HEK293 (cell line): ENCODE data around the gene HGS.
A peak's percentile ranks its signal among the peaks of the same experiment; 100 is the strongest.

ENCODE experiments used
- BCL11A ChIP-seq: fragments of 450-650 bp; formaldehyde crosslinking; IDR thresholded peaks from 2 replicates; pipeline ENCODE4 v1.5.1; 2016; ENCODE audit warnings: low read depth, missing biosample characterization, missing genetic modification characterization
- IKZF3 ChIP-seq: fragments of 450-650 bp; IDR thresholded peaks from 2 replicates; pipeline ENCODE4 v1.5.0; 2018; ENCODE audit warnings: missing biosample characterization, mild to moderate bottlenecking, missing genetic modification characterization, moderate library complexity
- KLF16 ChIP-seq: fragments of 450-650 bp; formaldehyde crosslinking; IDR thresholded peaks from 2 replicates; pipeline ENCODE4 v1.5.1; 2017; ENCODE audit warnings: missing biosample characterization, missing genetic modification characterization
- MEIS1 ChIP-seq: sonication (generic); formaldehyde crosslinking; IDR thresholded peaks from 2 replicates; pipeline ENCODE4 v1.8.1; 2022; ENCODE audit warnings: missing genetic modification reagents, mild to moderate bottlenecking, borderline replicate concordance
- MYNN ChIP-seq: fragments of 450-650 bp; formaldehyde crosslinking; IDR thresholded peaks from 2 replicates; pipeline ENCODE4 v1.5.1; 2016; ENCODE audit warnings: missing biosample characterization, missing genetic modification characterization, borderline replicate concordance
- OSR2 ChIP-seq: fragments of 450-650 bp; formaldehyde crosslinking; IDR thresholded peaks from 2 replicates; pipeline ENCODE4 v1.5.1; 2016; ENCODE audit warnings: missing biosample characterization, missing genetic modification characterization
- SP7 ChIP-seq: fragments of 450-650 bp; formaldehyde crosslinking; IDR thresholded peaks from 2 replicates; pipeline ENCODE4 v1.5.1; 2016; ENCODE audit warnings: missing biosample characterization, missing genetic modification characterization
- ZBTB17 ChIP-seq: fragments of 450-650 bp; formaldehyde crosslinking; IDR thresholded peaks from 2 replicates; pipeline ENCODE4 v1.5.1; 2016; ENCODE audit warnings: missing biosample characterization, missing genetic modification characterization
- ZBTB21 ChIP-seq: fragments of 450-650 bp; formaldehyde crosslinking; IDR thresholded peaks from 2 replicates; pipeline ENCODE4 v1.5.1; 2017; ENCODE audit warnings: missing biosample characterization, missing genetic modification characterization
- ZBTB48 ChIP-seq: fragments of 450-650 bp; formaldehyde crosslinking; IDR thresholded peaks from 2 replicates; pipeline ENCODE4 v1.5.1; 2016; ENCODE audit warnings: missing biosample characterization, missing genetic modification characterization
- ZBTB7A ChIP-seq: fragments of 450-650 bp; formaldehyde crosslinking; IDR thresholded peaks from 2 replicates; pipeline ENCODE4 v1.5.1; 2016; ENCODE audit warnings: low read depth, missing biosample characterization, missing genetic modification characterization
- ZFP69B ChIP-seq: fragments of 450-650 bp; formaldehyde crosslinking; IDR thresholded peaks from 2 replicates; pipeline ENCODE4 v1.5.1; 2016; ENCODE audit warnings: missing biosample characterization, missing genetic modification characterization
- ZNF10 ChIP-seq: fragments of 450-650 bp; formaldehyde crosslinking; IDR thresholded peaks from 2 replicates; pipeline ENCODE4 v1.5.1; 2017; ENCODE audit warnings: missing biosample characterization, missing genetic modification characterization
- ZNF184 ChIP-seq: fragments of 450-650 bp; IDR thresholded peaks from 2 replicates; pipeline ENCODE4 v1.5.1; 2018; ENCODE audit warnings: missing biosample characterization, mild to moderate bottlenecking, missing genetic modification characterization
- ZNF19 ChIP-seq: fragments of 450-650 bp; formaldehyde crosslinking; IDR thresholded peaks from 2 replicates; pipeline ENCODE4; 2016; ENCODE audit warnings: missing biosample characterization, missing genetic modification characterization, low read depth
- ZNF341 ChIP-seq: fragments of 450-650 bp; formaldehyde crosslinking; IDR thresholded peaks from 2 replicates; pipeline ENCODE4; 2016; ENCODE audit warnings: low read depth, missing biosample characterization, missing genetic modification characterization
- ZNF423 ChIP-seq: fragments of 450-650 bp; formaldehyde crosslinking; IDR thresholded peaks from 2 replicates; pipeline ENCODE4 v1.5.1; 2016; ENCODE audit warnings: missing biosample characterization, missing genetic modification characterization
- ZNF529 ChIP-seq: fragments of 450-650 bp; formaldehyde crosslinking; IDR thresholded peaks from 2 replicates; pipeline ENCODE4 v1.5.1; 2017; ENCODE audit warnings: missing genetic modification characterization, missing biosample characterization; ENCODE audit not compliant: insufficient replicate concordance
- ZNF530 ChIP-seq: fragments of 450-650 bp; formaldehyde crosslinking; IDR thresholded peaks from 2 replicates; pipeline ENCODE4 v1.5.1; 2016; ENCODE audit warnings: low read depth, missing biosample characterization, missing genetic modification characterization
- ZNF561 ChIP-seq: fragments of 450-650 bp; IDR thresholded peaks from 2 replicates; pipeline ENCODE4 v1.5.1; 2018; ENCODE audit warnings: missing biosample characterization, missing genetic modification characterization, borderline replicate concordance
- ZNF596 ChIP-seq: fragments of 450-650 bp; IDR thresholded peaks from 2 replicates; pipeline ENCODE4 v1.5.0; 2018; ENCODE audit warnings: missing biosample characterization, mild to moderate bottlenecking, missing genetic modification characterization, moderate library complexity
- ZNF624 ChIP-seq: fragments of 450-650 bp; formaldehyde crosslinking; IDR thresholded peaks from 2 replicates; pipeline ENCODE4 v1.5.1; 2017; ENCODE audit warnings: missing biosample characterization, missing genetic modification characterization
- ZNF660 ChIP-seq: fragments of 450-650 bp; IDR thresholded peaks from 2 replicates; pipeline ENCODE4 v1.5.1; 2018; ENCODE audit warnings: missing biosample characterization, mild to moderate bottlenecking, missing genetic modification characterization
- ZNF792 ChIP-seq: fragments of 450-650 bp; formaldehyde crosslinking; IDR thresholded peaks from 2 replicates; pipeline ENCODE4 v1.5.1; 2016; ENCODE audit warnings: missing biosample characterization, missing genetic modification characterization
- ZNF837 ChIP-seq: fragments of 450-650 bp; formaldehyde crosslinking; IDR thresholded peaks from 2 replicates; pipeline ENCODE4 v1.5.1; 2016; ENCODE audit warnings: missing biosample characterization, missing genetic modification characterization
- TF ChIP-seq, protein P1 (sequence below): fragments of 450-650 bp; formaldehyde crosslinking; IDR thresholded peaks from 2 replicates; pipeline ENCODE4 v1.5.1; 2017; ENCODE audit warnings: missing biosample characterization, missing genetic modification characterization
- TF ChIP-seq, protein P2 (sequence below): fragments of 450-650 bp; formaldehyde crosslinking; optimal IDR thresholded peaks from 2 replicates; pipeline ENCODE3; 2016; ENCODE audit warnings: missing biosample characterization, mild to moderate bottlenecking, missing genetic modification characterization
- TF ChIP-seq, protein P3 (sequence below): fragments of 450-650 bp; formaldehyde crosslinking; IDR thresholded peaks from 2 replicates; pipeline ENCODE4 v1.5.1; 2017; ENCODE audit warnings: missing biosample characterization, missing genetic modification characterization
- TF ChIP-seq, protein P4 (sequence below): sonication (generic); formaldehyde crosslinking; IDR thresholded peaks from 2 replicates; pipeline ENCODE4 v1.8.1; 2022; ENCODE audit warnings: mild to moderate bottlenecking, moderate library complexity, missing genetic modification reagents
- TF ChIP-seq, protein P5 (sequence below): fragments of 450-650 bp; formaldehyde crosslinking; IDR thresholded peaks from 2 replicates; pipeline ENCODE4 v1.5.1; 2016; ENCODE audit warnings: missing biosample characterization, missing genetic modification characterization
- TF ChIP-seq, protein P6 (sequence below): fragments of 450-650 bp; formaldehyde crosslinking; IDR thresholded peaks from 2 replicates; pipeline ENCODE4 v1.5.1; 2017; ENCODE audit warnings: missing biosample characterization, mild to moderate bottlenecking, missing genetic modification characterization, moderate library complexity

HGS gene

DNA sequence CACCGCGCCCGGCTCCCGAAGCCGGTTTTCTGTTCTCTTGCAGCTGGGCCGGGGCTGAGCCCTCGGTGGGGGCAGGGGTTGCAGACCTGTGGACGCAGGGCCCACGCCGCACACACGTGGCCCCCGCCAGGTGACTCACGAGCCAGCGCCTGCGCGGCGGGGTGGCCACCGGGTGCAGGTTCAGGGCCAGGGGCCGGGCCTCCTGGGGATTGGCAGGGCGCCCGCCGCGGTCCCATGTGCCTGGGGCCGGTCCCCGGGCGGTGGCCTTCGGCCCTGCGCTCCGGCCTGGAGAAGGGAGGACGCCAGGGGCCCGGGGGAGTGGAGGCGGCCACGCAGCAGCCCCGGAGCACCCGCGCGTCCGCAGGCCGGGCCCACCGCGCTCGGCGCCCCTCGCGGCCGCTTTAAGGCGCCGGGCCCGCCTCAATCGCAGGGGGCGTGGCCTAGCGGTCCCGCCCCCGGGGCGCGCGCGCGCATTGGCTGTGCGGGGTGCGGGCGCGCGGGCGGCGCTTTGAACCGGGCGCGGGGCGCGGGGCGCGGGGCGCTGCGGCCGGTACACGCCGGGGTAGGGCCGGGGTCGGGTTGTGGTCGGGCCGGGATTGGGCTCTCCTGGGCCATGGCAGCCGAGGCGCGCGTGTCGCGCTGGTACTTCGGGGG lies 28.1 kb downstream of the HGS start, which contains the start of gene SLC25A10 (continued):
- TF ChIP-seq, protein P1, sequence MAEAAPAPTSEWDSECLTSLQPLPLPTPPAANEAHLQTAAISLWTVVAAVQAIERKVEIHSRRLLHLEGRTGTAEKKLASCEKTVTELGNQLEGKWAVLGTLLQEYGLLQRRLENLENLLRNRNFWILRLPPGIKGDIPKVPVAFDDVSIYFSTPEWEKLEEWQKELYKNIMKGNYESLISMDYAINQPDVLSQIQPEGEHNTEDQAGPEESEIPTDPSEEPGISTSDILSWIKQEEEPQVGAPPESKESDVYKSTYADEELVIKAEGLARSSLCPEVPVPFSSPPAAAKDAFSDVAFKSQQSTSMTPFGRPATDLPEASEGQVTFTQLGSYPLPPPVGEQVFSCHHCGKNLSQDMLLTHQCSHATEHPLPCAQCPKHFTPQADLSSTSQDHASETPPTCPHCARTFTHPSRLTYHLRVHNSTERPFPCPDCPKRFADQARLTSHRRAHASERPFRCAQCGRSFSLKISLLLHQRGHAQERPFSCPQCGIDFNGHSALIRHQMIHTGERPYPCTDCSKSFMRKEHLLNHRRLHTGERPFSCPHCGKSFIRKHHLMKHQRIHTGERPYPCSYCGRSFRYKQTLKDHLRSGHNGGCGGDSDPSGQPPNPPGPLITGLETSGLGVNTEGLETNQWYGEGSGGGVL (tag by site-specific recombination): 0 out of 2 replicates have a peak, but pooled peaks have one; percentile 13
- no peak for TF ChIP-seq ZNF837 (tag by site-specific recombination)
- TF ChIP-seq MEIS1 (CRISPR knock-in tag): 0 out of 2 replicates have a peak, but pooled peaks have one; percentile 70
- peak; percentile 44; the same call in 1 of the 2 replicates for TF ChIP-seq ZNF596 (tag by site-specific recombination)
- TF ChIP-seq ZNF423 (tag by site-specific recombination): peak; percentile 30; the same call in 1 of the 2 replicates
- TF ChIP-seq ZNF561 (tag by site-specific recombination): 0 out of 2 replicates have a peak, but pooled peaks have one; percentile 64
- peak; percentile 64; the same call in 1 of the 2 replicates for TF ChIP-seq KLF16
- peak; percentile 71; the same call in 1 of the 2 replicates for TF ChIP-seq ZNF660 (tag by site-specific recombination)
- TF ChIP-seq, protein P2, sequence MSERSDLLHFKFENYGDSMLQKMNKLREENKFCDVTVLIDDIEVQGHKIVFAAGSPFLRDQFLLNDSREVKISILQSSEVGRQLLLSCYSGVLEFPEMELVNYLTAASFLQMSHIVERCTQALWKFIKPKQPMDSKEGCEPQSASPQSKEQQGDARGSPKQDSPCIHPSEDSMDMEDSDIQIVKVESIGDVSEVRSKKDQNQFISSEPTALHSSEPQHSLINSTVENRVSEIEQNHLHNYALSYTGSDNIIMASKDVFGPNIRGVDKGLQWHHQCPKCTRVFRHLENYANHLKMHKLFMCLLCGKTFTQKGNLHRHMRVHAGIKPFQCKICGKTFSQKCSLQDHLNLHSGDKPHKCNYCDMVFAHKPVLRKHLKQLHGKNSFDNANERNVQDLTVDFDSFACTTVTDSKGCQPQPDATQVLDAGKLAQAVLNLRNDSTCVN (tag by site-specific recombination): peak; percentile 62
- peak; percentile 78 for TF ChIP-seq OSR2 (tag by site-specific recombination)
- TF ChIP-seq SP7: peak; percentile 5; the same call in 1 of the 2 replicates
- TF ChIP-seq ZBTB48 (tag by site-specific recombination): peak; percentile 70
- TF ChIP-seq ZNF341 (tag by site-specific recombination): 0 out of 2 replicates have a peak, but pooled peaks have one; percentile 22
- TF ChIP-seq ZFP69B: peak; percentile 94
- no peak for TF ChIP-seq ZNF792
- TF ChIP-seq IKZF3 (tag by site-specific recombination): peak; percentile 55; the same call in 1 of the 2 replicates
- TF ChIP-seq ZBTB7A: 0 out of 2 replicates have a peak, but pooled peaks have one; percentile 27
- TF ChIP-seq ZBTB17 (tag by site-specific recombination): peak; percentile 54; the same call in 1 of the 2 replicates
- TF ChIP-seq ZNF184 (tag by site-specific recombination): 0 out of 2 replicates have a peak, but pooled peaks have one; percentile 53
- TF ChIP-seq BCL11A: peak; percentile 91; the same call in 1 of the 2 replicates
- TF ChIP-seq, protein P3, sequence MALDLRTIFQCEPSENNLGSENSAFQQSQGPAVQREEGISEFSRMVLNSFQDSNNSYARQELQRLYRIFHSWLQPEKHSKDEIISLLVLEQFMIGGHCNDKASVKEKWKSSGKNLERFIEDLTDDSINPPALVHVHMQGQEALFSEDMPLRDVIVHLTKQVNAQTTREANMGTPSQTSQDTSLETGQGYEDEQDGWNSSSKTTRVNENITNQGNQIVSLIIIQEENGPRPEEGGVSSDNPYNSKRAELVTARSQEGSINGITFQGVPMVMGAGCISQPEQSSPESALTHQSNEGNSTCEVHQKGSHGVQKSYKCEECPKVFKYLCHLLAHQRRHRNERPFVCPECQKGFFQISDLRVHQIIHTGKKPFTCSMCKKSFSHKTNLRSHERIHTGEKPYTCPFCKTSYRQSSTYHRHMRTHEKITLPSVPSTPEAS: 0 out of 2 replicates have a peak, but pooled peaks have one; percentile 5
- TF ChIP-seq ZNF10: peak; percentile 45; the same call in 1 of the 2 replicates
- TF ChIP-seq MYNN (tag by site-specific recombination): no peak
- TF ChIP-seq ZNF529 (tag by site-specific recombination): no peak
- TF ChIP-seq, protein P4, sequence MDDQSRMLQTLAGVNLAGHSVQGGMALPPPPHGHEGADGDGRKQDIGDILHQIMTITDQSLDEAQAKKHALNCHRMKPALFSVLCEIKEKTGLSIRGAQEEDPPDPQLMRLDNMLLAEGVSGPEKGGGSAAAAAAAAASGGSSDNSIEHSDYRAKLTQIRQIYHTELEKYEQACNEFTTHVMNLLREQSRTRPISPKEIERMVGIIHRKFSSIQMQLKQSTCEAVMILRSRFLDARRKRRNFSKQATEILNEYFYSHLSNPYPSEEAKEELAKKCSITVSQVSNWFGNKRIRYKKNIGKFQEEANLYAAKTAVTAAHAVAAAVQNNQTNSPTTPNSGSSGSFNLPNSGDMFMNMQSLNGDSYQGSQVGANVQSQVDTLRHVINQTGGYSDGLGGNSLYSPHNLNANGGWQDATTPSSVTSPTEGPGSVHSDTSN (CRISPR knock-in tag): peak; percentile 26; the same call in 1 of the 2 replicates
- no peak for TF ChIP-seq ZNF624 (tag by site-specific recombination)
- no peak for TF ChIP-seq ZNF19
- TF ChIP-seq, protein P5, sequence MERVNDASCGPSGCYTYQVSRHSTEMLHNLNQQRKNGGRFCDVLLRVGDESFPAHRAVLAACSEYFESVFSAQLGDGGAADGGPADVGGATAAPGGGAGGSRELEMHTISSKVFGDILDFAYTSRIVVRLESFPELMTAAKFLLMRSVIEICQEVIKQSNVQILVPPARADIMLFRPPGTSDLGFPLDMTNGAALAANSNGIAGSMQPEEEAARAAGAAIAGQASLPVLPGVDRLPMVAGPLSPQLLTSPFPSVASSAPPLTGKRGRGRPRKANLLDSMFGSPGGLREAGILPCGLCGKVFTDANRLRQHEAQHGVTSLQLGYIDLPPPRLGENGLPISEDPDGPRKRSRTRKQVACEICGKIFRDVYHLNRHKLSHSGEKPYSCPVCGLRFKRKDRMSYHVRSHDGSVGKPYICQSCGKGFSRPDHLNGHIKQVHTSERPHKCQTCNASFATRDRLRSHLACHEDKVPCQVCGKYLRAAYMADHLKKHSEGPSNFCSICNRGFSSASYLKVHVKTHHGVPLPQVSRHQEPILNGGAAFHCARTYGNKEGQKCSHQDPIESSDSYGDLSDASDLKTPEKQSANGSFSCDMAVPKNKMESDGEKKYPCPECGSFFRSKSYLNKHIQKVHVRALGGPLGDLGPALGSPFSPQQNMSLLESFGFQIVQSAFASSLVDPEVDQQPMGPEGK (tag by site-specific recombination): peak; percentile 94
- TF ChIP-seq, protein P6, sequence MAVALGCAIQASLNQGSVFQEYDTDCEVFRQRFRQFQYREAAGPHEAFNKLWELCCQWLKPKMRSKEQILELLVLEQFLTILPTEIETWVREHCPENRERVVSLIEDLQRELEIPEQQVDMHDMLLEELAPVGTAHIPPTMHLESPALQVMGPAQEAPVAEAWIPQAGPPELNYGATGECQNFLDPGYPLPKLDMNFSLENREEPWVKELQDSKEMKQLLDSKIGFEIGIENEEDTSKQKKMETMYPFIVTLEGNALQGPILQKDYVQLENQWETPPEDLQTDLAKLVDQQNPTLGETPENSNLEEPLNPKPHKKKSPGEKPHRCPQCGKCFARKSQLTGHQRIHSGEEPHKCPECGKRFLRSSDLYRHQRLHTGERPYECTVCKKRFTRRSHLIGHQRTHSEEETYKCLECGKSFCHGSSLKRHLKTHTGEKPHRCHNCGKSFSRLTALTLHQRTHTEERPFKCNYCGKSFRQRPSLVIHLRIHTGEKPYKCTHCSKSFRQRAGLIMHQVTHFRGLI: peak; percentile 32; the same call in 1 of the 2 replicates
- no peak for TF ChIP-seq ZBTB21 (tag by site-specific recombination)
- no peak for TF ChIP-seq ZNF530 (tag by site-specific recombination)
